NCI-H82 treated with DMSO at 0.1 percent for 48 hours (cell line): ENCODE measurements around the gene PLA2G4D.
A peak's percentile ranks its signal among the peaks of the same experiment; 100 is the strongest.

Experiments
- DNase-seq: peaks from one replicate; lab custom pipeline; 2025; ENCODE audit not compliant: unreplicated experiment; lab: John Stamatoyannopoulos, UW

PLA2G4D gene

DNA sequence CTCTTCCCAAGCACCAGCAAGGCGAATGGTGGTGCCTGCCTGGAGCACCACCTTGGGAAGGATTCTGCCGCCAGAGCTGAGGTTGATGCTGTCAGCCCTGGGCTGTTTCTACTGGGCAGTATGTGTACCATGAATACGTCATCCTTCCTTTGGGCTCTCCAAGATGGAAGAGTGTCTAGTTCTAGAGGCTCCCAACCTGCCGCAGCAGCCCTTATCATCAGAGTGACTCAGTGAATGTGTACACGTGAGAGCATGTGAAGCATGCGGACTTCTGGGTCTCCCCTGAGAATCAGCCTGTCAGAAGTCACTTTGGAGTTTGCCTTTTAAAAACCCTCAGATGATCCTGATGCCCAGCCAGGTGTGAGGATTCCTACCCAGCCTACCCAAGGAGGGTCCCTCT lies 20.9 kb downstream of the PLA2G4D start:
- no peak for DNase-seq

DNA sequence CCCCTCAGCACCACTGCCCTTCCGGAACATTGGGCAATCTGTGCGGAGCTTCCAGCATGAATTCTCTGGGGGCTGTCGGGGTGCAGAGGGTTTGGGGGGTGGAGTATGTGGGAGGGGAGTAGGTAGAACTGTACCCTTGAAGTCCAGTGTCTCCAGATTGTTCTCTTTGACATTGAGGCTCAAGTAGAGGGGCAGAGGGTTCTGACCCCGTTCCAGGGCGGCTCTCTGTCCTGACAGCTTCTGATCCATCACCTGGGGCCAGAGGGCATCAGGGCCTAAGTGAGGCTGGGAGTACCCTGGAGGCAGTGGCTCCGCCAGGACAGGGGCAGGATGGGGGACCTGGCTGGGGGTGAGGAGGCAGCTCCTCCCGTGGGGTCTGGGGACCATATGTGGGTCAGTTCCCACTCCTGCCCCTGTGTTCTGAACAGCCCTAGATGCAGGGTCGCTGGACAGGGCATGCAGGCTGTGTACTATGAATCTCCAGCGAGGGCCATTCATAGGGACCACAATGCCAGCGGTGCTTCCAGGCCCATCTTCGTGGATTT lies 22.1 kb downstream of the PLA2G4D start:
- DNase-seq = no peak

DNA sequence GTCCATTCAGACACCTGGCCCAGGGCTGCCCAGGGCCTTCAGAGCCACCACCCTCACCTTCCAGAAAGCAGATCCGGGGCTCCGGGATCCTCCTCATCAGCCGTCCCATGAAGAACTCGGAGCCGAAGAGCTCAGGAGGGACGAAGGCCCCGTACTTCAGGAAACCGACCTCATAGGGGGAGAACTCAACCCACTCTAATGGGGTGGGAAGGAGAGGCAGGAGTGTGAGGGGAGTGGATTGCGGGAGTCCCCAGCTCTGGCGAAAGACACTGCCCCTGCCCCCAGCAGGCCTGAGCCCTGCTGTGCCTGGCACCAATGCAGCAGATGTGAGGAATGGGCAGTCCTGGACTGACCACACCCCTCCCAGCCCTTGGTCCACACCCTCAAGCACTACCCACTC lies 22.6 kb downstream of the PLA2G4D start:
- DNase-seq = no peak

DNA sequence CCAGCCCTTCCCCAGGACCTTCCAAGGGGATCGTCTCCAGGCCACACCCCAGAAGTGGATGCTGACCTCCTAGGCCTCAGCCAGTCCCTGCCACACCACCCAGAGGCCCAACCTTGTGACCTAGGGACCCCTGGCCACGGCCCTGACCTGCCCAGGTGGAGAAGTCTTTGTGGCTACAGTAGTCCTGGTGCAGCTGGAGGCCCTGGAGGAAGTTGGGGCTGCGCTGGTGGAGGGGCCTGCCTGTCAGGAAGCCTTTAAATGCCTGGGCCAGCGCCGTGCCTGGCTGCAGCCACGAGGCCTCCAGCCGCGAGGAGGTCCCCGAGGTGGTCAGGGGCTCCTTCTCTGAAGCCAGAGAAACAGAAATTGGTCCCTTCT lies 23.4 kb downstream of the PLA2G4D start:
- DNase-seq = no peak

DNA sequence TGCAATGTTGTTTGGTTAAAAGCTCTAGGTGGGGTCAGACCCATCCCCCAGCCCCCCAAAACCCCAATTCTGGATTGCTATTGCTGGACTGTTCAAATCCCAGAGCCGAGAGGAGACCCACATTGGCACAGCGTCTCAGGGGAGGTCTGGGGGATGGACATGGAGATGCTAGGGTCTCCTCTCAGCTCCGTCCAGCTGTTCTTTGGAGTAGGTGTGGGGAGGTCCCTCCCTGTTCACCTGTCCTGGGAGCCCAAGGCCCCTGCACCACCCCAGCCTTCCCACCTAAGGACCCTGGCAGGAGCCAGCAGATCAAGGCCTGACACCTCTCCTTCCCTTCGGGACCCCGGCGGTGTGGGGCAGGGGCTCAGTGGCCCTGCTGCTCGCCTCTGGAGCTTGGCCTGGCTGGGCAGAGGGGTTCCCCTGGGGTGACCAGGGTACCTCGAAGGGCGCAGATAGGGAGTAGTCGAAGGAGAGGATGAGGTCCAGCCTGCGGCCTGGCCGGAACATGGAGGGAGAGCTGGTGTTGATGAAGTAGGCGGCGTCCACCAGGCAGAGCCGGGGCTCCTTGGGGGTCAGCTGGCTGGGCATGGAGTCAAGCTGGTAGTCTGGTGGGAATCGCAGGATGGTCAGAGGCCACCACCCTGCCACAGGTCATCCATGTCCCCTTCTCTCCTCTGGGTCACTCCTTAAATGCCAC lies 23.9 kb downstream of the PLA2G4D start:
- DNase-seq = no peak

DNA sequence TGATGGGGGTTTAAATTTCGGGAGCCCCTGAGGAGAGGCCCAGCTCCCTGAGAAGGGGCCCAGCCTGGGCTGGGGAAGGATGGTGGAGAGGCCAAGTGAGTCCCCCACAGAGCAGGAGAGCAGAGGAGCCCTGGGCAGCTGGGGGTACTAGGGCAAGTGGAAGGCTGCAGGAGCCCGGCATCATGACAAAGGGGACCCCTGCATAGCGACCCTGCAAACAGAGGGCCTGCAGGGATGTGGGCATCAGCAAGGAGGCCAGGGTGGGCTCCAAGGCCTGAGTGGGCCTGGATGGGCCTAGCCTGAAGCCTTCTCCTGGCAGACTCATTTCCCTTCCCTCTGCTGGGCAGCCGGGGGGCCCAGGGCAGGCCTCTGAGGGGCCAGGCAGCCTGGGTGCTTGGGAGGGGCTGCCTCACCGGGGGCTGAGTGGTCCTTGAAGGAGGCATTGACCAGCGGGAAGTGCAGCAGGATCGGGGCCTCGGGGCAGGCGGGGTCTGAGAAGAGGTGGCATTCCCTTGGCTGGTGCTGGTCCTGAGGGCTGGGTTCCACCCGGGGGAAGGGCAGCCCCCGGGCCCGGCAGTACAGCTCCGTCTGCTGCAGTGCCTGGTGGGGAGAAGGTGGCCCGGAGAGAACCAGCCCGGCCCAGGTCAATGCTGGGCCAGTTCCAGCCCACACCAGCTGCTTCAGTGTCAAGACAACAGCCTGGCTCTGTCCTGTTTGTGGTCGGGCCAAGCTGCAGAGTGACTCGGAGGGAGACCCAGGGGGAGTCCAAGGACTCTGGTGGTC lies 24.7 kb downstream of the PLA2G4D start:
- no peak for DNase-seq

DNA sequence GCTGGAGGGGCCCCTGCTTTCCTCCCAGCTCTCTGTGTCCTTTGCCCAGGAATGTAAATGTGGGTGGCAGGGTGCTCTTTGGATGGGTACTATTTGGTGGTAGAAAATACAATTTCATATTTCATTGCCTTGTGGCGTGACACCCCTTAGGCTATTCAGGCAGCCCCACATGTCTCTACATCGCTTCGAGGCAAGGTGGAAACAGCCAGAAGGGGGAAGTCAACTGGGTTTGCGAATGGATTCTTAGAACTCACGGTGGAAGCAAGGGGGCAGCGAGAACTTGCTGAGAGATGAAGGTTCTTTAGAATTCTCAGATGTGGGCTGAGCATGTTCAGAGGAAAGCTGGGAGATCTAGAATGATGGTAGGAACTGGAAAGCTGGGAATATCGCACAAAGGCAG lies 25.3 kb downstream of the PLA2G4D start:
- no peak for DNase-seq

DNA sequence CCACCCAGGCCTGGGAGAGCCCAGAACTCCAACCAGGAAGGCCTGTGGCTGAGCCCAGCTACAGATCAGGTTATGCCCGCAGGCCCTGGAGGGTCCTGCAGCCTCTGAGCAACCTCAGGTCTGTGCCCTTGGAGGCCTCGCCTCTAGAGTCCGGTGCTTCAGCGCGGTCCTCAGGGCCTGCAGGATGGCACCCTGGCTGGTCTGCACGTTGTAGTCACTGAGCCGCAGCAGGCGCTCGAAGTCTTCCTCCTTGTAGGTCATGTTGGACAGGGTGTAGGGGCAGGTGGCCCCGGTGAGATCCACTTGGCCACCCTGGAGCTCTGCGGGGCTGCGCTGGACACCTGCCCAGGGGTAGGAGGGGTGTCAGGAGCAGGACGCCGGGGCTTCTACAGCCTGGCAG lies 25.8 kb downstream of the PLA2G4D start:
- no peak for DNase-seq

DNA sequence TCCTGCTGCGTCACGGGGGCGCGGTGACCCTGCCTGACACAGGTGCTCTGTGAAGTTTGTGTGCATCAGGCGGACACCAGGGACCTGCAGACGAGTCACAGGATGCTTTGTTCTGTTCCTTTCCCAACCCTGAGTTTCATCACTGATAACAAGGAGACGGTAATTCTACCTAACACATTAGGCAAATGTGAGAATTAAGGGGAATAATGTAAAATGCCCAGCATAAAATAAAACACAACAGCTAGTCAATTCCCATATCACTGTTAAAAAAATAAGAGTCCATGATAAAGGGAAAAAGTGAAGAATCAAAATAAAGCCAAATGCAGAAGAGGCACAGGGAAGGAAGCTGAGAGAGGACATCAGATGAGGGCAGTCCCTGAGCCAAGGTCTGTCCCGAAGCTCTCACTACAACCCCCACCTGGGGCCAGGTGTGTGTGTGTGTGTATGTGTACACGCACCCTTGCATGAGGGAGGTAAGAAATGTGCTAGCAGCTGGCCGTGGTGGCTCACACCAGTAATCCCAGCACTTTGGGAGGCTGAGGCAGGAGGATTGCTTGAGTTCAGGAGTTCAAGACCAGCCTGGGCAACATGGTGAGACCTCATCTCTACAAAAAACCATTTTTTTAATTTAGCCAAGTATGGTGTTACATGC lies 27.5 kb downstream of the PLA2G4D start:
- DNase-seq = no peak

DNA sequence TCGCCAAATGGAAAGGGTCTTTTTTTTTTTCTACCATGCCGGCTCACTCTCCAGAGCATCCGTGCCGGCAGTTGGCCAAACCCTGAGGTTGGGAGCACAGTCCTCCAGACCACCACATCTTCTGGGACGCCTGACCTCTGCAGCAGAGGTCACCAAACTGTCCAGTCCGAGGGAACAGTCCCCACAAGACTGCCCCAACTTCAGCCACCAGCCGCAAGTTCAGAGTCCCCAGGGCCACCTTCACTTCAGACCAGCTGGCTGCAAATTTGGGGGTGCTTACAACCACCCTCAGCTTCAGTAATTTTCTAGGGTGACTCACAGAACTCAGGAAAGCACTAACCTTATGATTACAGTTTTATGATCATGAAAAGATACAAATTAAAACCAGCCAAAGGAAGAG lies 28.9 kb downstream of the PLA2G4D start:
- no peak for DNase-seq

DNA sequence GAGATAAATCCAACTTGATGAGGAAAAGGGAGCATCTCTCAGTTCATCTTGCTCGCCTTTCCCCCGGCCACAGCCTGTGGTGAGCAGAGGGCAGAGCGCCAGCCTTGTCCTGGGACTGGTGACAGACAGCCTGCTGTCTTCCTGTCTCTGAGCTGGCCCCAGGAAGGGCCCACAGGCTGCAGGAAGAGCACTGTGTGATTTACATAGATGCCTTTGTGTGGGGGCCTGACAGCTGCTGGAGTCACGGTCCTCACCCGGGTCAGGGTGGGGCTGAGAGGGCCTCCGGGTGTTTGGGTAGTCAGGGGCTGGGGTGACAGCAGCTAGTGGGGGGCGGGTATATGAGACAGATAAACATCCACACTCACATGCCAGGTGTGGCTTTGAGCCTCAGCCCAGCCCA lies 29.3 kb downstream of the PLA2G4D start:
- no peak for DNase-seq

DNA sequence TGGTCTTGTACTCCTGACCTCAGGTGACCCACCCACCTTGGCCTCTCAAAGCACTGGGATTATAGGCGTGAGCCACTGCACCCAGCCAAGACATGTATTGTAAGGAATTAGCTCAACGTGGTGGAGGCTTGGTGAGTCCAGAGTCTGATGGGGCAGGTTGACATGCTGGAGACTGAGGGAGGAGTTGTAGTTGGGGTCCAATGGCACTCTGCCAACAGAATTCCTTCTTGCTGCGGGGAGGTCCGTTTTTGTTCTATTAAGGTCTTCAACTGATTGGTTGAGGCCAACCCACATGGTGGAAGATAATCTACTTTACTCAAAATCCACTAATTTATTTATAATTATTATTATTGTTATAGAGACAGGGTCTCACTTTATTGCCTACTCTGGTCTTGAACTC lies 30.1 kb downstream of the PLA2G4D start:
- no peak for DNase-seq

DNA sequence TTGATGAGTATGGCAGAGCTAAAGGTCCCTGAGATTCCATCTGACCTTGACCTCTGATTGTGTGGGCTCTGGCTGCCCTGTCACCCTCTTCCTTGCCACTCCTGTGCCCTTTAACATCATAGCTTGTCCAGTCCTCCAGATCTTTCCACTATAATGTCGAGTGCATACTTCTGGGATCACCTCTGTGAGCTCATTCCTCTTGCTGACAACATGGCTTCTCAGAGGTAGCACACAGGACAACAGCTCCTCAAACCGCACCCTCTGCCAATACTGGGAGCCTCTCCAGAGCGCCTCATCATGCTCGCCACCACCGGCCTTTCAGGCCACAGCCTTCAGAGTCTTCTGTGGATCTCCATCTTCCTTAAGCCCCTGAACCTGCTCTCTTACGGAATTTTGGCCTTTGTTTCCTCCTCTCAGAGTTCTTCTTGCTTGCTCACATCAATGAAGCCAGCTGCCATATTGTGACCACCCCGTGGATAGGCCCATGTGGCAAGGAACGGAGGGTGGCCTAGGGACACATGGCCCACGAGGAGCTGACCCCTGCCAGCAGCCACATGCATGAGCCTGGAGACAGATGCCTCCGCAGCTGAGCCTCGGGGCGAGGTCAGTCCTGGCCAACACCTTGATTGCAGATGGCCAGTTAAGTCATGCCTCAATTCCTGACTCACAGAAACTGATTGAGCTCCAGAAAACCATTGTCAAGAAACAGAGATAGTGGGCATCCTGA lies 31.1 kb downstream of the PLA2G4D start:
- no peak for DNase-seq

DNA sequence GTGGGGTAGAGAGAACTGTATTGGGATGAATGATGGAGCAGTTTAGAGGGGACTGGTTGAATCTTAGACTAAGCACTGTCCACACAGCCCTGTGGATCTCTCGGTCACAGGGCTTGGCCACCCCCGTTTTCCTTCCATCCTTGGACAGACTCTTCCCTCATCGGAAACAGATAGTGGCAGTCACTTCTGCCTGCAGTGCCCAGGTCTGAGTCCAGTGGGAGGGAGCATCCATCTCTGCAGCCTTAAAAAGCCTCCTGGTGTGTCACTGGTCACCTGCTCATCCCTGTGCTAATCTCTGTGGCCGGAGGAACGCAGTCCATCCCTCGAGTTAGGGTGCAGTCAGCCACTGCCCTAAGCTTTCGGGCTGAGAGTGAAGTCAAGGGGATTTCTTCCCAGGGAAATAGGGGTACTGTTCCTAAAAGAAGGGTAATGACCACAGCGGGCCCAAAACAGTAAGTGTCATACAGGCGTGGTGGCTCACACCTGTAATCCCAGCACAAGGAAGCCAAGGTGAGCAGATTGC lies 32.0 kb downstream of the PLA2G4D start:
- DNase-seq = no peak

DNA sequence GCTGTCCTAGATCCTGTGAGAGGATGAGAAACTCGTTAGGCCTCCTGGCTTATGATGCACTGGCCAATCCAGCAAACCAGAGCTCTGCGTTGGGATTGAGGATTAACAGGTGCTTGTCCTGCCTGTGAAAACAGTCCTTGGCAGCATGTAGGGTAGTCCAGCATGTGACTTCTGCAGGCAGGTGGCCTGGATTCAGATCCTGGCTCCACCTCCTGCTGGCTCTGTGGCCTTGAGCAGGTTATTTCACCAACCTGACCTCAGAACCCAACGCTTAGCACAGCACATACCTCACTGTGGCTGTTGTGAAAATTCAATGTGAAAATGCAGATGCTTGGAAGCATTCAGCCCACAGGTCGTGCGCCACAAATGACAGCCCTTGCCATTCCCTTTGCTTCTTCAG lies 33.6 kb downstream of the PLA2G4D start:
- DNase-seq = no peak

DNA sequence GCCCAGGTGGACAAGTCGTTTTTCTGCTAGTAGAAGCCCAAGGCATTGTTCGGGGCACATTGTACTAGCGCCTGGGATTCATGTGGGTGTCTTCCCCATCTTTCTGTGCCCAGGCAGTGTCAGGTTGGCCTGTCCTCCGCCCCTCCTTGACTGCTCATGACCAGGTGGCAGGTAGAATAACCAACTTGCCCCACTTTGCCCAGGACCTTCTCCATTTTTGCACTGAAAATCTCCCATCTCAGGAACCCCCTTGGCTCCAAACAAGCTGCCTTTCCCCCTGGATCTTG lies 33.9 kb downstream of the PLA2G4D start:
- no peak for DNase-seq

DNA sequence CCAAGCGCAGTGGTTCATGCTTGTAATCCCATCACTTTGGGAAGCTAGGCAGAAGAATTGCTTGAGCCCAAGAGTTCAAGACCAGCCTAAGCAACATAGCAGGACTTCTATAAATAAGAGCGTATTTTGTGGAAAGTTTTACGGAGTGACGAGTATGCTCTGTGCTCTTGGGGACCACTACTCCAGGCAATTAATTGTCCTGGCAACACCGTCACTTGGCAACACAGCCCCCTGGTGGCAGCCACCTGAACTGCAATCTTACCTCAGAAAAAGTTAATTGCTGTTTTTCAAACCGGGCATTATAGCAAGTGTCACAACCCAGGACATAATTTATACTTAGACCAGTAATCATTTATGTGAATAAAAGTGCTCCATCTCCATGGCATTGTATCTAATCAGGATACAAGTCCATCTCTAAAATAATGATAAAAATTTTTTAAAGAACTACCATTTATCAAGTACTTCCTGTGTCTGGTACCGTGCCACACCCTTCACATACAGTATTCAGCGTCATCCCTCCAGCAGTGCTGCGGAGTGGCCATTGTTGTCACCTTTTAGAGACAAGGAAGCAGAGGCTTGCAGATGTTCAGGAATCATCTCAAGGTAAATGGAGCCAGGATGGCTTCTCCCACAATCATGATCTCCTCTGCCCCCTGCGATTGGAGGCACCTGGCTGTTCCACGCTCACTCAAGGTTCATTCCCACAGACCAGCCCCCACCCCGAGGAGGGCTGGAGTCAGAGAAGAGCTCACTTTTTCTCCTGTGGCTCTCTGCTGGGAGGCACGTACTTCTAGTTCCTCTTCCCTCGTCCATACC lies 34.5 kb downstream of the PLA2G4D start:
- DNase-seq = peak; percentile 19

DNA sequence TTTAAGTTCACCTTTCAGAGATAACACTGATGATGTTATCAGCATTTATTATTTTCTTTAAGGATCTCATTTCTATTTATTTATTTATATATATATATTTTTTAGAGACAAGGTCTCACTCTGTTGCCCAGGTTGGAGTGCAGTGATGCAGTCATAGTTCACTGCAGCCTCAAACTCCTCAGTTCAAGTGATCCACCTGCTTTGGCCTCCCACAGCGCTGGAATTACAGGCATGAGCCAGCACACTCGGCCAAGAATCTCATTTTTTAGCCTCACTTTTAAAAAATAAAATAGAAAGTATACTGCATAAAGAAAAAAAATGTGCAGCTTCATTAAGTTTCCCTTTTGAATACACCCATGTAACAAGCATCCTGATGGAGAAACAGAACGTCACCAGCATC lies 35.6 kb downstream of the PLA2G4D start:
- DNase-seq = no peak

DNA sequence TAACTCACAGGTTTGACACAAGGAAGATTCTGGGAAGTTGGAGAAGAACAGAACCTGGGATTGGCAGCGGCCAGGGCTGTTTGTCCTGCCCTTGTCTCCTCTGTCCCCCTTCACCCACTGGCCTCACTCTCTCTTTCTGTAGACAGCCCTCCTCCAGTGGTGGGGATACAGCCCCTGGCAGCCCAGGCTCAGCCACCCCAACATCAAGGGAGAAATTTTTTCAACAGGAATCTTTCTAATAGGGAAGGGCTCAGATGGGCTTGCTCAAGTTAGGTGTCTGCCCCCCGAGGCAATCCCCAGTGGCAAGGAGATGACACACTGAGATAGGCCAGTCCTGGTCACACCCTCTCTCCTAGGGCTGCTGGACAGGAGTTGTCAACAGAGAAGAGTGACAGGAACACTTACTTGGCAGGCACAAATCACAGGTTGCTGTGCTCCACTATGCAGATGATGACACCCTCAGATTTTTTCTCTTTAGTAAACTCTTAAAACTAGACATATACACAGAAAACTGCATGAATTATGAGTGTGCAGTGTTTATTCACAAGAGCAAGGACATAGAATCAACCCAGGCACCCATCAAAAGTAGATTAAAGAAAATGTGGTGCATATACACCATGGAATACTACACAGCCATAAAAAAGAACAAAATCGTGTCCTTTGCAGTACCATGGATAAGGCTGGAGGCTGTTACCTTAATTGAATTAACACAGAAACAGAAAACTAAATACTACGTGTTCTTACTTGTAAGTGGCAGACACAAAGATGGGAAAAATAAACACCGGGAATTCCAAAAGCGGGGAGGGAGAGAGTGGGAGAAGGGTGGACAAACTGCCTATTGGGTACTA lies 36.3 kb downstream of the PLA2G4D start:
- no peak for DNase-seq
